Measurements from ENCODE around the gene GALNT18. TPM values are rescaled to one million over a fixed set of nuclear protein-coding genes. Genes with fewer than 3 reads are reported as not detected.
A peak's percentile ranks its signal among the peaks of the same experiment; 100 is the strongest.

The GALNT18 gene
- total RNA-seq, 6 experiments from 2014 or later = 3.7 to 11.4 (median 7.8) TPM

- DNase-seq = peak in 1 of 3 donors; percentile 0
These were observed 327.8 kb downstream of the GALNT18 start for GRCh38 chr11:11293798-11294550.

GRCh38 chr11:11292839-11293238 is 329.0 kb downstream of the GALNT18 start:
- ATAC-seq (no peak), DNase-seq (no peak)
- Histone ChIP-seq H3K4me1 (peaks cover 0 to 14% (median 3%) of the 10 kb centered on the region in 4 donors), H3K4me3 (no peak overlapping the region), H3K9me3 (no peaks in the 10 kb centered on the region), H3K27ac (no peak overlapping the region), H3K36me3 (no peaks in the 10 kb centered on the region), H3K27me3 (no peaks in the 10 kb centered on the region)
- TF ChIP-seq POLR2A (IDR thresholded peaks at IDR 0.05) (no peak), CTCF (IDR thresholded peaks at IDR 0.05) (no peak)
- intact Hi-C loops (cut with DNase I) = no loop called here
- 85% methylated on average over 11 of the region's 12 CpGs for WGBS (ENCODE audit: insufficient coverage, low coverage, low lambda C conversion rate, missing lambda C conversion rate)

More at GRCh38 chr11:11293798-11294550, 327.8 kb downstream of the GALNT18 start:
- Histone ChIP-seq H3K4me3 (no peak overlapping the region), H3K9me3 (no peaks in the 10 kb centered on the region), H3K4me1 (peaks cover 0 to 14% (median 3%) of the 10 kb centered on the region in 4 donors), H3K27me3 (no peaks in the 10 kb centered on the region), H3K27ac (no peak overlapping the region), H3K36me3 (no peaks in the 10 kb centered on the region)
- TF ChIP-seq POLR2A (IDR thresholded peaks at IDR 0.05) (no peak), CTCF (IDR thresholded peaks at IDR 0.05) (no peak)
- intact Hi-C loops (cut with DNase I) = no loop called here
- ATAC-seq = no peak
- WGBS (ENCODE audit: insufficient coverage, low coverage, low lambda C conversion rate, missing lambda C conversion rate) = 86% methylated on average over 4 of the region's 5 CpGs

GRCh38 chr11:11291041-11292015 is 330.5 kb downstream of the GALNT18 start:
- Histone ChIP-seq H3K27ac (no peak overlapping the region), H3K9me3 (no peaks in the 10 kb centered on the region), H3K4me3 (no peak overlapping the region), H3K4me1 (peaks cover 0 to 14% (median 3%) of the 10 kb centered on the region in 4 donors), H3K36me3 (no peaks in the 10 kb centered on the region), H3K27me3 (no peaks in the 10 kb centered on the region)
- ATAC-seq (peak; percentile 69 to 88 (median 76)), DNase-seq (no peak)
- intact Hi-C loops (cut with DNase I) = no loop called here
- WGBS (ENCODE audit: insufficient coverage, low coverage, low lambda C conversion rate, missing lambda C conversion rate) = 40% methylated on average over 4 of the region's 5 CpGs
- TF ChIP-seq POLR2A (IDR thresholded peaks at IDR 0.05) = no peak
- no peak for TF ChIP-seq CTCF (IDR thresholded peaks at IDR 0.05)

GRCh38 chr11:11290354-11290753 is 331.5 kb downstream of the GALNT18 start:
- Histone ChIP-seq H3K4me1 (peaks cover 0 to 14% (median 3%) of the 10 kb centered on the region in 4 donors), H3K4me3 (no peak overlapping the region), H3K27me3 (no peaks in the 10 kb centered on the region), H3K36me3 (no peaks in the 10 kb centered on the region), H3K9me3 (no peaks in the 10 kb centered on the region), H3K27ac (no peak overlapping the region)
- WGBS (ENCODE audit: insufficient coverage, low coverage, low lambda C conversion rate, missing lambda C conversion rate) = 95% methylated on average over 4 of the region's 4 CpGs
- intact Hi-C loops (cut with DNase I) = no loop called here
- no peak for ATAC-seq
- DNase-seq = no peak
- TF ChIP-seq POLR2A (IDR thresholded peaks at IDR 0.05) (no peak), CTCF (IDR thresholded peaks at IDR 0.05) (no peak)

Data from right lobe of liver (tissue), 6 donors.